GM11168 (cell line): Measurements from ENCODE around the gene FCGR1A.
"Not testable (repeated sequence)": the region's sequence is repeated elsewhere in the genome, so short reads cannot be mapped to it uniquely, and the experiment has no call there.

Experiments used
- in situ Hi-C: fragments of 300-500 bp; cut with MboI; formaldehyde crosslinking; loops from one replicate; pipeline ENCODE4 v1.12.0; 2022; ENCODE audit warnings: low sequenced_read_pairs; ENCODE audit not compliant: unreplicated experiment

Gene FCGR1A

GRCh38 chr1:149775510-149776147, 6.9 kb upstream of the FCGR1A start:
- in situ Hi-C loops = not testable (repeated sequence)

GRCh38 chr1:149777084-149777483, 5.4 kb upstream of the FCGR1A start:
- in situ Hi-C loops = not testable (repeated sequence)

DNA sequence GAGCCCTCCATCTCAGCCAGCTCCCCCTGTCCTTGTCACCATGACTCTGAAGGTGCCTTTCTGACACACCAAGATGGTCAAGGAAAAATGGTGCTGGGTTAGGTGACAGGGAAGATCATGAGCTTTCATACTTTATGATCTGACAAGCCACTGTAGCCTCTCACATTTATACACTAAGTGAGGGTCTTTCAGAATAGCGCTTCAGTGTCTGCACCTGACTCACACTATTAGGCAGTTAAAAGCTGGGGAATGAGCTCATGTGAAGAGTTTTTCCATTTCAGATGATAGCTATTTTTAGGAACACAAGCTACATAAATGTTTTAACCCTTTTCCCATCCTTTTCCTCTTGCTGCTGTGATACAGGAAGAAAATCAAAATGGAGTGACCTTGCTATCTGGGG, 4.2 kb upstream of the FCGR1A start:
- in situ Hi-C loops = not testable (repeated sequence)

- in situ Hi-C loops = not testable (repeated sequence)
Observed at GRCh38 chr1:149781413-149781984, 995 bp upstream of the FCGR1A start.

GRCh38 chr1:149783289-149783688, 795 bp downstream of the FCGR1A start:
- in situ Hi-C loops = not testable (repeated sequence)

GRCh38 chr1:149783868-149784267, 1.4 kb downstream of the FCGR1A start:
- in situ Hi-C loops = not testable (repeated sequence)

DNA sequence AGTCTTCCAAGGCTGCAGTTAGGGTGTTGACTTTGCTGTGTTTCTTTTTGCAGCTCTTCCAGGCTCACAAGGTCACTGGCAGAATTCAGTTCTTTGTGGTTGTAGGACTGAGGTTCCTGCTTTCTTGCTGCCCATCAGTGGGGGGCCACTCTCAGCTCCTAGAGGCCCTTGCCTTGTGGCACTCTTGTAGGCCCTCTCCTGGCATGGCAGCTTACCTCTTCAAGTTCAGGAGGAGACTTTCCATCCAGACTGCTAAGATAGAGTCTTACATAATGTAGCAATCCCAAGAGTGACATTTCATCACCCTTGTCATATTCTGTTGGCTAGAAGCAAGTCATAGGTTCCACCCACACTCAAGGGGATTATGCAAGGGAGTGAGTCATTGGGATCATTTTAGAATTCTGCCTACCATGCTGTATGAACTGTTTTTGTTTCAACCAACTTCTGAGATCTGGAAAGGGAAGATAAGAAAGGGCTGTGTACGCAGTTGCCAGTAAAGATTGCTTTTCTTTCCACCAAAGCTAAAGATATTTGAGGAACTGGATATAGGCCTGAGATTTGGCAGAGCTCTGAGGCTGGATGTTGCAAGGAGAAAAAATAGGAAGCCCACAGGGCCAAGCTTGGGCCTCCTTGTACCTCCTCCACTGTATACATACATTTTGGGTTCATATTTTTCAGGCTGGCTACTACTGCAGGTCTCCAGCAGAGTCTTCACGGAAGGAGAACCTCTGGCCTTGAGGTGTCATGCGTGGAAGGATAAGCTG, 5.4 kb downstream of the FCGR1A start:
- in situ Hi-C loops = not testable (repeated sequence)

GRCh38 chr1:149792502-149792901, 10.0 kb downstream of the FCGR1A start:
- in situ Hi-C loops = not testable (repeated sequence)

DNA sequence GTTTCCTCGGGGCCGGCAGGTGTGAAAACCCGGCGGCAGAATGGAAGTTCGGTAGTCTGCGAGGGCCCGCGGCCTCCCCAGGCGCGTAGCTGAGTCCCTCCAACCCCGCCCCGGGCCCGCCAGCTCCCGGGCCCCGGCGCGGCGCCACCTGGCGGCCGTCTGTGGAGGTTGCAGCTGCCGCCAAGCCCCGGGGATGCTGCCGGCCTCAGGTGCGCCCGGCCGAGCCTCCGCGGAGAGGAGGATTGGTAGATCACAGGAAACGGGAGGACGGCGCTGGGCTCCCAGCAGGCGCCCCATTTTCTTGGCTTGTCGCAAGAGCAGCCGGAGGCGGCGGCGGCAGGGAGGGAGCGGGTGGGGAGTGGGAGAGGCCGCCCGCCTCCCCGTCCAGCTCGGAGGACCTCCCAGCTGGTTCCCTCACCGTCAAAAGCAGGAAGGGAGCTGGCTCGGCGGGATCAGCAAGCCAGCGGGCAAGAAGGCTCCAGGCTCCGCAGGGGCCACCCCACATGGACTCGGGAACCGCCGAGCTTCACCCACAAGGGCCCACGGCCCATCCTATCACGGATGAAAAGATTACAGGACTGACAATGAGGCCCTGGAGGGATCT, 10.5 kb downstream of the FCGR1A start:
- in situ Hi-C loops = not testable (repeated sequence)

DNA sequence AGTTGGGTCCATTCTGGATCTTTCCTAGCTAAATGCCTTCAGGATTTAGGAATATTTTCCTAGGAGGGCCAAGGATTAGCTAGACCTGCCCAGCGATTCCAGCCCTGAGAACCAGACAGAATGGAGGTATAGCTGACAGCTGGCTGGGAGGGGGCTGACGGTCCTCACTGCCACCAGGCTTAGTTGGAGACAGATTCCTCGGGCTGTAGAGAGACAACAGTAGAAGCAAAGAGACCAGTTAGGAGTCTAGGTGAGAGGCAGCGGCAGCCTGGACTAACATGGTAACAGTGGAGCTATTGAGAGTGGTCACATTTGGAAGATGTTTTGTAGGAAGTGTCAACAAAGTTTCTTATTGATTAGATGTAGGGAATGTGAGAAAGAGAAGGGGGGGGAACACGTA, 11.4 kb downstream of the FCGR1A start:
- in situ Hi-C loops = not testable (repeated sequence)

GRCh38 chr1:149801628-149802027, 19.1 kb downstream of the FCGR1A start:
- in situ Hi-C loops = not testable (repeated sequence)

DNA sequence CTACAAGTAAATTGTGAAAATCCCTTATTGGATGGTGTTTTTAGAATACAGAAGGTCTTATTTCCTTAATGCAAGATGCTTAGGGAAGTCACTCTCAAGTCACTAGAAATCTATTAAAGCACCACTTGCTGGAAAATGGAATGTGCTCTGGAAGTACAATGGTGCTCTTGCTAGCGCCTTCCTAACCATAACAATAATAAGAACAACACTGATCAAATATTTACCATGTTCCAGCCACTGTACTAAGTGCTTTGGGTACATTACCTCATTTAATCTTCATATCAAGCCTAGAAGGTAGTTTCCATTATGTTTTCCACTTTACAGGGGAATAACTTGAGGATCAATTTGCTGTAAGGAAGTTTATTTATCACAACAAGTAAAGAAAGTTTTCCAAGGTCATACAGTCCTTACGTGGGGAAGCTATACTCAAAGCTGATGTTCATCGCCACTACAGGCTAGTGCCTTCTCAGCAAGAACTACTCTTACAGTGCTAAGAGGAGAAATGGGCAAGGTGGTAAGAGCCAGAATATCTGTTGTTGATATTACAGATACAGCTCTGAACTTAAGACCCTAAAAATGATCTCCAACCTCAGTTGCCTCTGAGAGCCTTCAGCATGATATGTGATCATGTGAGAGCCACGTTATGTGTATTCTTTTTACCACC, 22.1 kb downstream of the FCGR1A start:
- in situ Hi-C loops = not testable (repeated sequence)

- in situ Hi-C loops = not testable (repeated sequence)
Observed at GRCh38 chr1:149810697-149811405, 28.4 kb downstream of the FCGR1A start.

DNA sequence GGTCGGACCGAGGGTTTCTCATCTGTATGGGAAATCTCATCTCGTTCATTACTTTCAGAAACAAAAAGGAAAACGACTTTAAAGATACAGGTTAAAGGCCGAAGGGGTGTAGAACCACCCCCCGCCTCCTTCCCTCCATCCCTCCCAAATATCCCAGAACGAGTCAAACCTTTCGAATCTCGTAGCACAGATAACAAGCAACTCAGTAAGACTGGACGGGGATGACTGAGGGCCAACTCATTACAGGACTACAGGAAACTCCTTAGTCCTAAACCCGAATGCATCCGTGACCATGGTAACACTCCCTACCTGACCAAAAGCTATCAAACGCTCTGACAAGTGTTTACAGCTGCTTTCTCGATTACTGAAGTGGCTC, 29.0 kb downstream of the FCGR1A start:
- in situ Hi-C loops = not testable (repeated sequence)

GRCh38 chr1:149811890-149812829, 29.7 kb downstream of the FCGR1A start:
- in situ Hi-C loops = not testable (repeated sequence)

DNA sequence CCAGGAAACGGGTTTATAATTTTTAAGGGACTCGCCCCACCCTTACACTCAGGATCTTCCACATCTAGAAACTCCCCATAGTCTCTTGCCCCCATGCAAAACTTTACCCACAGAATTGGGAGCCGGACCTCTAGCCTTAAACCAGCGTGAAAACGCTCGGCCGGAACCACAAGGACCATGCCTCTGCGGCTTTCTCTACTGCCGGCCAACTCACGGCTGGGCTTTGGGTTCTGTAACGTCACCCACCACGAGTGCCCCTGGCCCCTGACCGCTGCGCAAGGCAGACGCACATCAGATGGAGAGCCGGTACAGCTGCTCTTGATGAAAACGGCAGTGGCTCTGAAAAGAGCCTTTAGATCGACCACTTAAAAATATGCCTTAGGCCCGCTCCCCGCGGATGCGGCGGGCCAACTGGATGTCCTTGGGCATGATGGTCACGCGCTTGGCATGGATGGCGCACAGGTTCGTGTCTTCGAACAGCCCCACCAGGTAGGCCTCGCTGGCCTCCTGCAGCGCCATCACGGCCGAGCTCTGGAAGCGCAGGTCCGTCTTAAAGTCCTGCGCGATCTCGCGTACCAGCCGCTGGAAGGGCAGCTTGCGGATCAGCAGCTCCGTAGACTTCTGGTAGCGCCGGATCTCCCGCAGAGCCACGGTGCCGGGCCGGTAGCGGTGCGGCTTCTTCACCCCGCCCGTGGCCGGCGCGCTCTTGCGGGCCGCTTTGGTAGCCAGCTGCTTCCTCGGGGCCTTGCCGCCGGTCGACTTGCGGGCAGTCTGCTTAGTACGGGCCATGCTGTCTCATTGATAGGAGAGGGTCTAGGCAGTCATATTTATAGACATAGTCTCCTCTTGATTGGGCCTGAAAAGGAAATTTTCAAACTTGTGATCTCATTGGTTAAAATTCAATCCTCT, 30.7 kb downstream of the FCGR1A start:
- in situ Hi-C loops = not testable (repeated sequence)

- in situ Hi-C loops = not testable (repeated sequence)
Observed at GRCh38 chr1:149820387-149820786, 37.9 kb downstream of the FCGR1A start.

- in situ Hi-C loops = not testable (repeated sequence)
Observed at GRCh38 chr1:149826555-149826954, 44.1 kb downstream of the FCGR1A start.
